A549 treated with Mapracorat at 1 μM for 4 hours (cell line): Measurements from ENCODE around the gene BARX2. TPM values are rescaled to one million over a fixed set of nuclear protein-coding genes. Genes with fewer than 3 reads are reported as not detected.

Source experiments
- total RNA-seq: library from RNA; stranded (reverse); fragments of 200-300 nt; extraction: Qiagen RNA extraction; gene quantifications from 5 replicates; pipeline ENCODE4 v1.2.3, GENCODE V29; 2022

BARX2 gene, protein sequence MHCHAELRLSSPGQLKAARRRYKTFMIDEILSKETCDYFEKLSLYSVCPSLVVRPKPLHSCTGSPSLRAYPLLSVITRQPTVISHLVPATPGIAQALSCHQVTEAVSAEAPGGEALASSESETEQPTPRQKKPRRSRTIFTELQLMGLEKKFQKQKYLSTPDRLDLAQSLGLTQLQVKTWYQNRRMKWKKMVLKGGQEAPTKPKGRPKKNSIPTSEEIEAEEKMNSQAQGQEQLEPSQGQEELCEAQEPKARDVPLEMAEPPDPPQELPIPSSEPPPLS
- not detected in 5 replicates for total RNA-seq

DNA sequence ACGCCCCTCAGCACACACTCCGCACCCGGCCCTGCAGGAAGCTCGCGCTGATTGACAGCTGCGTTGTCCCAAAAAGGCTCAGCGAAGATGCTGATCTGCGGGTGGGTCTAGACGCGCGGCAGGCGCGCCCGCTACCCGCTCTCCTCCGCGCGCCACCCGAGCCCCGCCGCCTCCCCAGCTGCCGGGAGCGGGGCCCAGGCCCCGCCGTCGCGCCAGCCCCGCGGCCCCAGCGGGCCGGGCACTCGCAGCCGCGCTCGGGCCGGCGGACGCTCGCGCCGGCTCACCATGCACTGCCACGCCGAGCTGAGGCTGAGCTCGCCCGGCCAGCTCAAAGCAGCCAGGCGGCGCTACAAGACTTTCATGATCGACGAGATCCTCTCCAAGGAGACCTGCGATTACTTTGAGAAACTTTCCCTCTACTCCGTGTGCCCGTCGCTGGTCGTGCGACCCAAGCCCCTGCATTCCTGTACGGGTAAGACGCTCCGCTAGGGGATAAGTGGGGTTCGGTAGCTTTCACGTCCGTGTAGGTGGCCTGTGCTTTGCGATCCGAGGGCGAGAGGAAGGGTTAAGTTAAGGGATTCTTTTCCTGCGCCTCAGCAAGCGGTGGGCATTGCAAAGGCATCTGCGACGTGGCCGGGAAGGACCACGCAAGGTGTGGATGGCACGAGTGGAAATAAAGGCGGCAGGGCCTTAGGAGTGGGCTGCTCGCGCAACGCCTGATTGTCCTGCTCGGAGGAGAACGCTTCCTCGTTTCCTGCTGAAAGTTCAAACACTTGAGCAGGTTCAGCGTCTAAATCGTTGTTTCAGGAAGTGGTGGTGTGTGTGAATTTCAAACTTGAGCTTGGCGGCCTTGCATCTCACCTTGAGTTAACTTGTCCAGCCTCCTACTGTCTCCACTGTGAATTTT, at the start of gene BARX2:
Gene BARX2 (plus strand): TSS at position 98 of the 907 bp plus-strand sequence. CDS start 188 bp downstream, at position 286.

Other genes with a start within 250 kb of the BARX2 start
- gene ARHGAP32, start 183.5 kb upstream of the BARX2 start, total RNA-seq = 2.8 to 5.1 TPM (median 4.0 TPM) in 5 replicates